PC-9 (cell line): ENCODE measurements around the gene CEP70.

Experiments
- CTCF ChIP-seq: fragments of 200-600 bp; sonication (generic); conservative IDR thresholded peaks from 2 replicates; pipeline ENCODE4 v1.6.1; 2017; ENCODE audit warnings: mixed run types, antibody characterized with exemption, mild to moderate bottlenecking, moderate library complexity
- EZH2 ChIP-seq: fragments of 200-600 bp; sonication (generic); IDR thresholded peaks from 2 replicates; pipeline ENCODE4 v1.8.0; 2017; ENCODE audit warnings: antibody characterized with exemption, low read depth

DNA sequence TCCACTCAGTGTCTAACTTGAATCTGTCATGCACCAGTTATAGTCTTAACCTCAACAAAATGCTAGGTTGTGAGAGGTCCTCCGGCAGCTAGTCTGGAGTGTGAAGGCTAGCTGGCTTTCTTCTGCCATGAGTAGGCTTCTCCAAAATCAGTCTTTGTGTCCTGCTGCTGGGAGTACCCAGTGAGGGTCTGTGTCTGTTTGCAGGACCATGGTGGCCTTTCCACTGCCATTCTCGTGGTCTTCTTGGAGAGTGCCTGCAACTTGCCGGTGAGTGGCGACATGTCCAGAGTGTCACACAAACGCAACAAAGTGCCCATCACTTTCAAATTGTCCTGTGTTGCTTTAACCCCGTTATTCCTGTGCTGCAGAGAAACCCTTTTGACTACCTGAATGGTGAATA, 125.6 kb downstream of the CEP70 start:
- no peak for TF ChIP-seq CTCF
- no peak for TF ChIP-seq EZH2
